OCI-LY7 (cell line): ENCODE results near the gene GPR27. TPM values are rescaled to one million over a fixed set of nuclear protein-coding genes. Genes with fewer than 3 reads are reported as not detected.

Source experiments
- BruUV-seq: library from RNA; stranded (reverse); fragments of 400-500 nt; replicated peaks from 2 replicates; lab custom pipeline; 2021; lab: Mats Ljungman, UMichigan
- CTCF ChIA-PET: fragments of 300-600 bp; sonication (Branson Sonifier 250); formaldehyde crosslinking; loops from one replicate; lab custom pipeline; 2022; ENCODE audit warnings: antibody characterized with exemption; ENCODE audit not compliant: unreplicated experiment; lab: Charles Lee
- POLR2A ChIA-PET: fragments of 300-600 bp; sonication (Branson Sonifier 250); formaldehyde crosslinking; loops from one replicate; lab custom pipeline; 2022; ENCODE audit warnings: antibody characterized with exemption; lab: Charles Lee
- DNase-seq: peaks from one replicate; pipeline ENCODE4 v3.0.0-alpha.2; 2015; ENCODE audit warnings: low spot score
- H2AFZ ChIP-seq: fragments of 200-600 bp; sonication (generic), shearing (Covaris generic); 2 replicates; pipeline ENCODE4 v1.6.1; 2014; ENCODE audit warnings: mild to moderate bottlenecking, antibody characterized with exemption, low read length, moderate library complexity
- H3K27ac ChIP-seq: fragments of 200-600 bp; sonication (generic); 2 replicates; pipeline ENCODE4 v1.5.1; 2014; ENCODE audit warnings: mixed run types, low read depth, mild to moderate bottlenecking, moderate library complexity, low read length, inconsistent platforms; ENCODE audit not compliant: poor library complexity, severe bottlenecking
- H3K36me3 ChIP-seq: fragments of 200-600 bp; sonication (generic); 2 replicates; pipeline ENCODE4 v1.6.1; 2014; ENCODE audit warnings: mild to moderate bottlenecking, antibody characterized with exemption, low read length, moderate library complexity, mixed read lengths; ENCODE audit not compliant: insufficient read depth
- H3K4me1 ChIP-seq: fragments of 200-600 bp; sonication (generic); 2 replicates; pipeline ENCODE4 v1.5.1; 2014; ENCODE audit warnings: mild to moderate bottlenecking, low read length; ENCODE audit not compliant: insufficient read depth, poor library complexity, severe bottlenecking
- H3K4me2 ChIP-seq: fragments of 200-600 bp; sonication (generic); 2 replicates; pipeline ENCODE4 v1.6.1; 2014; ENCODE audit warnings: mild to moderate bottlenecking, low read length
- H3K4me3 ChIP-seq: fragments of 200-600 bp; sonication (generic); 2 replicates; pipeline ENCODE4 v1.5.1; 2014; ENCODE audit warnings: mild to moderate bottlenecking, low read depth, low read length; ENCODE audit not compliant: poor library complexity, severe bottlenecking
- H3K79me2 ChIP-seq: fragments of 200-600 bp; sonication (generic); 2 replicates; pipeline ENCODE4 v1.6.1; 2016; ENCODE audit warnings: low read depth, mild to moderate bottlenecking, low read length, moderate library complexity, mixed read lengths; ENCODE audit not compliant: insufficient read depth
- H3K9me2 ChIP-seq: fragments of 200-600 bp; sonication (generic); 2 replicates; pipeline ENCODE4 v1.6.1; 2016; ENCODE audit warnings: mild to moderate bottlenecking, low read length, mixed read lengths; ENCODE audit not compliant: insufficient read depth
- H3K9me3 ChIP-seq: fragments of 200-600 bp; sonication (generic); 2 replicates; pipeline ENCODE4 v1.6.1; 2014; ENCODE audit warnings: mild to moderate bottlenecking, mixed run types, low read length, mixed read lengths
- H4K20me1 ChIP-seq: fragments of 200-600 bp; sonication (generic); 2 replicates; pipeline ENCODE4 v1.6.1; 2014; ENCODE audit warnings: mild to moderate bottlenecking, antibody characterized with exemption, low read length, moderate library complexity, mixed read lengths; ENCODE audit not compliant: insufficient read depth
- CTCF ChIP-seq: fragments of 200-600 bp; sonication (generic); conservative IDR thresholded peaks from 2 replicates; pipeline ENCODE4 v1.5.1; 2014; ENCODE audit warnings: mild to moderate bottlenecking, antibody characterized with exemption, low read length, moderate library complexity, mixed read lengths
- EZH2phosphoT487 ChIP-seq: fragments of 200-600 bp; sonication (generic); IDR thresholded peaks from 2 replicates; pipeline ENCODE4 v1.6.1; 2018; ENCODE audit warnings: low read depth, borderline replicate concordance, mild to moderate bottlenecking, mixed run types, antibody characterized with exemption, low read length, moderate library complexity, mixed read lengths
- intact Hi-C: fragments of 100-400 bp; cut with micrococcal nuclease; formaldehyde crosslinking; loops from one replicate; pipeline ENCODE4 v1.10.0; 2022; ENCODE audit not compliant: unreplicated experiment
- total RNA-seq, 2 experiments: library from RNA; depleted of rRNA in 1 of 2; stranded (reverse); fragments of >200 nt in 1 of 2; shearing (Covaris generic) in 1 of 2; gene quantifications; 2 replicates each; pipeline ENCODE4 v1.2.3, GENCODE V29; 2014 to 2022

The GPR27 gene
- total RNA-seq, 2 experiments from 2014 or later: not detected

- Histone ChIP-seq H3K79me2 (no peaks in the 10 kb centered on the region), H3K4me1 (no peaks in the 10 kb centered on the region), H4K20me1 (no peaks in the 10 kb centered on the region), H3K27ac (no peak overlapping the region), H3K9me2 (no peaks in the 10 kb centered on the region), H3K4me2 (no peak overlapping the region), H3K36me3 (no peaks in the 10 kb centered on the region), H3K4me3 (no peak overlapping the region), H3K9me3 (no peaks in the 10 kb centered on the region), H2AFZ (no peak overlapping the region)
- ChIA-PET CTCF (no interaction called here), POLR2A (interaction anchor here (1.0 to 1.2 kb wide), 2 partner anchors 15 to 68 kb away, joined by 3 read pairs; no protein-coding TSS in a partner anchor)
- BruUV-seq: no TSS peak
- TF ChIP-seq CTCF: no peak
- intact Hi-C loops: no loop called here
- no peak for DNase-seq
Observed at GRCh38 chr3:71763426-71763825, 9.8 kb downstream of the GPR27 start.

- POLR2A ChIA-PET: interaction anchor here (0.6 kb wide), 1 partner anchor 119 kb away, joined by 4 read pairs; no protein-coding TSS in a partner anchor
- intact Hi-C loops: no loop called here
- Histone ChIP-seq H3K9me2 (no peaks in the 10 kb centered on the region), H2AFZ (no peak overlapping the region), H3K79me2 (no peaks in the 10 kb centered on the region), H3K9me3 (no peaks in the 10 kb centered on the region), H3K27ac (no peak overlapping the region), H3K4me1 (no peaks in the 10 kb centered on the region), H4K20me1 (no peaks in the 10 kb centered on the region), H3K4me2 (no peak overlapping the region), H3K36me3 (no peaks in the 10 kb centered on the region), H3K4me3 (no peak overlapping the region)
- CTCF ChIA-PET: no interaction called here
- no TSS peak for BruUV-seq
- no peak for DNase-seq
- TF ChIP-seq CTCF (no peak), EZH2phosphoT487 (no peak)
Observed at GRCh38 chr3:71771126-71771525, 17.5 kb downstream of the GPR27 start.

GRCh38 chr3:71771884-71772283, 18.2 kb downstream of the GPR27 start:
- no peak overlapping the region for H2AFZ ChIP-seq
- H3K9me2 ChIP-seq: no peaks in the 10 kb centered on the region
- H4K20me1 ChIP-seq: no peaks in the 10 kb centered on the region
- H3K36me3 ChIP-seq: no peaks in the 10 kb centered on the region
- H3K79me2 ChIP-seq: no peaks in the 10 kb centered on the region
- no TSS peak for BruUV-seq
- POLR2A ChIA-PET: no interaction called here
- no peaks in the 10 kb centered on the region for H3K4me1 ChIP-seq
- DNase-seq: no peak
- H3K27ac ChIP-seq: no peak overlapping the region
- no peak overlapping the region for H3K4me3 ChIP-seq
- CTCF ChIA-PET: no interaction called here
- TF ChIP-seq CTCF: no peak
- TF ChIP-seq EZH2phosphoT487: no peak
- intact Hi-C loops: no loop called here
- H3K4me2 ChIP-seq: no peak overlapping the region
- no peaks in the 10 kb centered on the region for H3K9me3 ChIP-seq
